ENCODE results near the gene KIAA1958. TPM values are rescaled to one million over a fixed set of nuclear protein-coding genes. Genes with fewer than 3 reads are reported as not detected.

KIAA1958 gene
- total RNA-seq, 4 donors from 2014 or later: 1.3 to 4.0 (median 2.6) TPM

DNA sequence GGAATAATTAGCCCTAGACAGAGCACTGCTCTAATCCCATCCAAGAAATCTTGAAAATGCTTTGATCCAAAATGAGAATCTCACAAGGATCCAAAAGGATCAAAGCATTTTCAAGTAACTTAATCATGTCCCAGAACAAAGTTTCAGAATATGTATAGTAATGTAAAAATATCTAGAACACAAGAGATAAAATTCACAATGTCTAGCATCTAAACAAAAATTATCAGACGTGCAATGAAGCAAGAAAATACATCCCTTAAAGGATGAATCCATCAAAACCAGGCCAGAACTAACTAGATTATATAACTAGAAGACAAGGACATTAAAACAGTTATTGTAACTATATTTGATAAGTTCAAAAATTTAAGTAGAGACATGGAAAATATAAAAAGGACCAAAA lies 162.0 kb downstream of the KIAA1958 start:
- Histone ChIP-seq H3K27ac (no peak overlapping the region), H3K4me3 (no peak overlapping the region), H3K9me3 (no peaks in the 10 kb centered on the region), H3K27me3 (no peaks in the 10 kb centered on the region), H3K36me3 (peaks cover 0 to 4% of the 10 kb centered on the region in 2 donors), H3K4me1 (no peaks in the 10 kb centered on the region)
- no peak for TF ChIP-seq POLR2A (IDR thresholded peaks at IDR 0.05)
- no peak for TF ChIP-seq CTCF (IDR thresholded peaks at IDR 0.05 in 4 of 5, conservative IDR thresholded peaks at IDR 0.05 in 1 of 5)
- DNase-seq: no peak
- no peak for ATAC-seq
- intact Hi-C loops (cut with DNase I; ENCODE audit: low total_unique reads): no loop called here
- in situ Hi-C loops (cut with MboI; ENCODE audit: low sequenced_read_pairs in 4 of 4): no loop called here

DNA sequence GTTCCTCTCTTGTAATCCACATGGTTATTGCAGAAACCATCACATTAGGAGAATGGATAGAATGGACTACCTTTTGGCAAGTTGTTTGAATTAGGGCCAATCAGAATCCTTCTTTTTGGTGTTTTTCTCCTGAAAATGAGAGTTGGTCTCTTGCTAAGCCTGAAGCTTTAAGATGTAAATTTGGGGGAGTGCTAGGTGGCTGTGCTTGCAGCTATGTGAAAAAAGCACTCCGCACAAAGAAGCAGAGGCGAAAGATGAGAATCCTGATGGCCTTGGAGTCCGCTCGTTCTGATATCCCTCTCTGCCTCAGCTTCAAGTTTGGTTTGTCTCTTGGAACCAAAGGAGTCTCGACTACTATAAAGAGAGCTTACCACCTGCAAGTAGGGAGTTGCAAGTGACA lies 167.7 kb downstream of the KIAA1958 start:
- Histone ChIP-seq H3K27ac (no peak overlapping the region), H3K27me3 (no peaks in the 10 kb centered on the region), H3K36me3 (no peaks in the 10 kb centered on the region), H3K9me3 (no peaks in the 10 kb centered on the region), H3K4me1 (no peaks in the 10 kb centered on the region), H3K4me3 (no peak overlapping the region)
- DNase-seq (no peak), ATAC-seq (no peak)
- intact Hi-C loops (cut with DNase I; ENCODE audit: low total_unique reads): no loop called here
- TF ChIP-seq POLR2A (IDR thresholded peaks at IDR 0.05) (no peak), CTCF (IDR thresholded peaks at IDR 0.05 in 4 of 5, conservative IDR thresholded peaks at IDR 0.05 in 1 of 5) (no peak)
- in situ Hi-C loops (cut with MboI; ENCODE audit: low sequenced_read_pairs in 4 of 4): no loop called here

GRCh38 chr9:112655668-112656067 lies 169.0 kb downstream of the KIAA1958 start:
- TF ChIP-seq CTCF (IDR thresholded peaks at IDR 0.05 in 4 of 5, conservative IDR thresholded peaks at IDR 0.05 in 1 of 5) (no peak), POLR2A (IDR thresholded peaks at IDR 0.05) (no peak)
- Histone ChIP-seq H3K36me3 (no peaks in the 10 kb centered on the region), H3K27ac (no peak overlapping the region), H3K4me1 (no peaks in the 10 kb centered on the region), H3K9me3 (no peaks in the 10 kb centered on the region), H3K27me3 (no peaks in the 10 kb centered on the region), H3K4me3 (no peak overlapping the region)
- intact Hi-C loops (cut with DNase I; ENCODE audit: low total_unique reads) (no loop called here), in situ Hi-C loops (cut with MboI; ENCODE audit: low sequenced_read_pairs in 4 of 4) (no loop called here)
- DNase-seq: no peak
- no peak for ATAC-seq

- H3K27me3 ChIP-seq: no peaks in the 10 kb centered on the region
- no peak overlapping the region for H3K4me3 ChIP-seq
- intact Hi-C loops (cut with DNase I; ENCODE audit: low total_unique reads): no loop called here
- no peaks in the 10 kb centered on the region for H3K36me3 ChIP-seq
- H3K9me3 ChIP-seq: no peaks in the 10 kb centered on the region
- no peak overlapping the region for H3K27ac ChIP-seq
- TF ChIP-seq POLR2A (IDR thresholded peaks at IDR 0.05) (no peak), CTCF (IDR thresholded peaks at IDR 0.05 in 4 of 5, conservative IDR thresholded peaks at IDR 0.05 in 1 of 5) (no peak)
- in situ Hi-C loops (cut with MboI; ENCODE audit: low sequenced_read_pairs in 4 of 4): no loop called here
- ATAC-seq (no peak), DNase-seq (no peak)
- H3K4me1 ChIP-seq: no peaks in the 10 kb centered on the region
These were observed 173.3 kb downstream of the KIAA1958 start for GRCh38 chr9:112659906-112660305.

DNA sequence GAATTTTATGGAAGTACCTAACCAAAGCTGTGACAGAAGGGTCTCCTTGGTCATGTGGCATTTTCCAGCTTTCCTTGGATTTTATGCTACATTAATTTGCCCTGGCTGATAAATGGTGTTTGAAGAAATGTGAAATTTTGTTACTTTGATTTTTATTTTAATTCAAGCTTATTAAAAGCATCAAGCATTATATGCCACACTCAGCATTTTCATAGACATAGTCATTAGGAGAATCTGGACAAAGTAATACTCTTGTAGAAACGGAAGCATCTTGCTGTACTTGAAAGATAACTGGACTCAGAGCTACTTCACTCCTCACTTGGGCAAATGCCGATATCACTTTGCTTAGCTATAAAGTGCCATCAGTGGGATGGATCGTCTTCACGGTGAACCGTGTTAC lies 177.1 kb downstream of the KIAA1958 start:
- ATAC-seq (no peak), DNase-seq (no peak)
- intact Hi-C loops (cut with DNase I; ENCODE audit: low total_unique reads): no loop called here
- in situ Hi-C loops (cut with MboI; ENCODE audit: low sequenced_read_pairs in 4 of 4): no loop called here
- no peak overlapping the region for H3K27ac ChIP-seq
- no peak for TF ChIP-seq CTCF (IDR thresholded peaks at IDR 0.05 in 4 of 5, conservative IDR thresholded peaks at IDR 0.05 in 1 of 5)
- no peak for TF ChIP-seq POLR2A (IDR thresholded peaks at IDR 0.05)
- H3K4me1 ChIP-seq: no peaks in the 10 kb centered on the region
- H3K36me3 ChIP-seq: no peaks in the 10 kb centered on the region
- no peaks in the 10 kb centered on the region for H3K27me3 ChIP-seq
- no peaks in the 10 kb centered on the region for H3K9me3 ChIP-seq
- H3K4me3 ChIP-seq: no peak overlapping the region

Measured in gastrocnemius medialis (tissue), 4 donors.